Non-pigmented ciliary epithelial cell (primary cell): Measurements from ENCODE around the gene GARIN5A.
"Not testable (repeated sequence)": the region's sequence is repeated elsewhere in the genome, so short reads cannot be mapped to it uniquely, and the experiment has no call there.

Source experiments
- DNase-seq: peaks from one replicate; pipeline ENCODE4 v3.0.0-alpha.2; 2010; ENCODE audit warnings: low read depth

Gene GARIN5A

GRCh38 chr19:50488389-50489194, 11.9 kb upstream of the GARIN5A start:
- no peak for DNase-seq

- no peak for DNase-seq
Observed at GRCh38 chr19:50486823-50487515, 10.3 kb upstream of the GARIN5A start.

GRCh38 chr19:50485284-50485955, 8.8 kb upstream of the GARIN5A start:
- no peak for DNase-seq

- no peak for DNase-seq
Observed at GRCh38 chr19:50482916-50483315, 6.3 kb upstream of the GARIN5A start.

- DNase-seq: no peak
Observed at GRCh38 chr19:50482271-50482855, 5.7 kb upstream of the GARIN5A start.

GRCh38 chr19:50481351-50482149, 4.9 kb upstream of the GARIN5A start:
- DNase-seq: no peak

- DNase-seq: no peak
Observed at GRCh38 chr19:50480281-50481111, 3.8 kb upstream of the GARIN5A start.

GRCh38 chr19:50479761-50480251, 3.2 kb upstream of the GARIN5A start:
- DNase-seq: no peak

GRCh38 chr19:50478901-50479715, 2.5 kb upstream of the GARIN5A start:
- DNase-seq: no peak

- DNase-seq: no peak
Observed at GRCh38 chr19:50477751-50478515, 1.3 kb upstream of the GARIN5A start.

GRCh38 chr19:50476907-50477238, 225 bp upstream of the GARIN5A start:
- no peak for DNase-seq

GRCh38 chr19:50475736-50476223, 868 bp downstream of the GARIN5A start:
- no peak for DNase-seq

- no peak for DNase-seq
Observed at GRCh38 chr19:50475101-50475568, 1.5 kb downstream of the GARIN5A start.

- DNase-seq: not testable (repeated sequence)
Observed at GRCh38 chr19:50473336-50473735, 3.3 kb downstream of the GARIN5A start.

GRCh38 chr19:50468818-50469217, 7.8 kb downstream of the GARIN5A start:
- DNase-seq: no peak

- no peak for DNase-seq
Observed at GRCh38 chr19:50467566-50467965, 9.1 kb downstream of the GARIN5A start.

- no peak for DNase-seq
Observed at GRCh38 chr19:50466706-50467039, 10.0 kb downstream of the GARIN5A start.

GRCh38 chr19:50465986-50466705, 10.5 kb downstream of the GARIN5A start:
- DNase-seq: no peak
